NCI-H748 (cell line): ENCODE measurements around the gene HAUS1.
A peak's percentile ranks its signal among the peaks of the same experiment; 100 is the strongest.
"Not testable (repeated sequence)": the region's sequence is repeated elsewhere in the genome, so short reads cannot be mapped to it uniquely, and the experiment has no call there.

Experiments
- DNase-seq: peaks from one replicate; lab custom pipeline; 2025; ENCODE audit not compliant: unreplicated experiment; lab: John Stamatoyannopoulos, UW

HAUS1 gene

DNA sequence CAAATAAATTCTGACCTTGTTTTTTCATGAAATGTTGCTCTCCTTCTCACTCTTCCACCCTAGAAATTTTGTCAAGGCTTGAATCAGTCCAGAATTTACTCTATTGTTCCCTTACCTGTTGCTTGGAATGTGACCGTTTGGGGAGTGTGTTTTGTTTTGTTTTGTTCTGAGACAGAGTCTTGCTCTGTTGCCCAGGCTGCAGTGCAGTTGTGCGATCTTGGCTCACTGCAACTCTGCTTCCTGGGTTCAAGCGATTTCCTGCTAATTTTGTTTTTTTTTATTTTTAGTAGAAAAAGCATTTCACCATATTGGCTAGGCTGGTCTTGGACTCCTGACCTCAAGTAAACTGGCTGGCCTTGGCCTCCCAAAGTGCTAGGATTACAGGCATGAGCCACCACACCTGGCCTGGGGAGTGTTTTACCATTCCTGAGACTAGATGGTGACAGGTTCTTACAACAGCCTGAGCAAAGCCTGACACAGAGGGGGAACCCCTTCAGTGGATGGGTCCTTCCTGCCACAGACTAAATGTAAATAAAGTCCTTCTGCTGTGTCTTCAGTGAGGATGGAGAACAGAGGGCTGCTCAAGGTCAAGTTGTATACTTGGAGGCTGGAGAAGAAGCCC, 52.0 kb downstream of the HAUS1 start:
- no peak for DNase-seq

GRCh38 chr18:46156843-46157242, 52.7 kb downstream of the HAUS1 start:
- DNase-seq, result no peak

GRCh38 chr18:46158499-46158898, 54.3 kb downstream of the HAUS1 start:
- DNase-seq, result no peak

DNA sequence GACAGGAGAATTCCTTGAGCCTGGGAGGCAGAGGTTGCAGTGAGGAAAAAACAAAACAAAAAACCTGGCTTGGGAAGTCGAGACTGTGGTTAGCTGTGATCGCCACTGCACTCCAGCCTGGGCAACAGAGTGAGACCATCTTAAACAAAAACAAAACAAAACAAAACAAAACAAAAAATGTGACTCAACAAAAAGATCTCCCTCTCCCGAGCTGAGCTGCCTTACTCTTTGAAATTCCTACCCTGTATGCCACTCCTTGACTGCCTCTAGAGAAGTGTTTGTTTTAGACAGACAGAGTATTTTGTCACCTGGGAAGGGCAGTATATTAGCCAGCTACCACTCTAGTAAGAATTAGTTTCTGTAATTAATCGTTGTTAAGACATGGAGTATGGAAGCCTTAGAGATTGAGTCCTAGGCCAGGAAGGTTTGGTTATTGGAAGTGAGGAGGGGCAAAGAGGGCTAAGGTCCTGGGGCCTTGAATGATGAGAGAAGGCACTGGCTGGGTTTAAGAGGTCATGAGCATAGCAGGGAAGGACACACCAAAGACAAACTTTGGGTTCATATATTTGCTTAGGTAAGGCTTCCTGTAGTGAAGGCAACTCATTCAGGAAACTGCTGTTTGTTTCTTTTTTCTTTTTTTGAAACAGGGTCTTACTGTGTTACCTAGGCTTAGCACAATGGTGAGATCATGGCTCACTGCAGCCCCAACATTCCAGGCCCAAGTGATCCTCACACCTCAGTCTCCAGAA, 56.0 kb downstream of the HAUS1 start:
- no peak for DNase-seq

DNA sequence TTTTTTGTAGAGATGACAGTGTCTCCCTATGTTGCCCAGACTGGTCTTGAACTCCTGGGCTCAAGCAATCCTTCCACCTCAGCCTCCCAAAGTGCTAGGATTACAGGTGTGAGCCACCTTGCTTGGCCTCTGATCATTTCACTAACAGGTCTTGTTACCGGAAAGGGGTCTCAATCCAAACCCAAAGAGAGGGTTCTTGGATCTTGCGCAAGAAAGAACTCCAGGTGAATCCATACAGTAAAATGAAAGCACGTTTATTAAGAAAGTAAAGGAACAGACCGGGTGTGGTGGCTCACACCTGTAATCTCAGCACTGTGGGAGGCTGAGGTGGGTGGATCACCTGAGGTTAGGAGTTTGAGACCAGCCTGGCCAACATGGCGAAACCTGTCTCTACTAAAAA, 56.7 kb downstream of the HAUS1 start:
- DNase-seq, result not testable (repeated sequence)

DNA sequence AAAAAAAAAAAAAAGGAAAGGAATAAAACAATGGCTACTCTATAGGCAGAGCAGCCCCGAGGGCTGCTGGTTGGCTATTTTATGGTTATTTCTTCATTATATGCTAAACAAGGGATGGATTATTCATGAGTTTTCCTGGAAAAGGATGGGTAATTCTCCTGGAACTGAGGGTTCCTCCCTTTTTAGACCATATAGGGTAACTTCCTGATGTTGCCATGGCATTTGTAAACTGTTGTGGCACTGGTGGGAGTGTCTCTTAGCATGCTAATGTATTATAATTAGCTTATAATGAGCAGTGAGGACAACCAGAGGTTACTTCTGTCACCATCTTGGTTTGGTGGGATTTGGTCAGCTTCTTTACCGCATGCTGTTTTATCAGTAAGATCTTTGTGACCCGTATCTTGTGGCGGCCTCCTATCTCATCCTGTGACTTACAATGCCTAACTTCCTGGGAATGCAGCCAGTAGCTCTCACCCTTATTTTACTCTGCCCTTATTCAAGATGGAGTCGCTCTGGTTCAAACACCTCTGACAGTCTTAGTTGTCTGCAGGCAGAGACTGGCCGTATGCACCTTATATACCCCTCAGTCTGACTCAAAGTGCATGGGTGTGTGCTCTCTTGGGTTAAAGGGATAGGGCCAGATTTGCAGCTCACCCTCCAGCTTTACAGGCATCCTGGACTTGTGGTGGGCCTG, 57.7 kb downstream of the HAUS1 start:
- no peak for DNase-seq

DNA sequence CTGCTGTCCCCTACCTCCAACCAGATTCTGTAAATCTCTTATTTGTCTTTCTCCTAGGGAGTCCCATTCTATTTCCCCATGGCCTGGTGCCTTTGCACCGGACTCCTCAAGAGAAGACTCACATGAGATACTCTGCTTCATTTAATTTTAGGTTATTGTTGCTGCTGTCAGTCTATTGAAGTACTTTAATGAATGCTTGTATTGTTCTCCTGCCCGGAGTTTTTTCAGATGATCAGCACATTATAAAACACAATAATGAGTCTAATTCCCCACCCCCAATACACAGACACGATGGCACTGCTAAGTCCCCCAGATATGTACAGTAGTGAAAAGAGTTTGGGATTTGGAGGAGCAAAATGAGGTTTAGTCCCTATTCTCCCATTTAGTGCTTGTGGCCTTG, 58.9 kb downstream of the HAUS1 start:
- no peak for DNase-seq

- no peak for DNase-seq
These were observed 59.8 kb downstream of the HAUS1 start for GRCh38 chr18:46163941-46164499.

DNA sequence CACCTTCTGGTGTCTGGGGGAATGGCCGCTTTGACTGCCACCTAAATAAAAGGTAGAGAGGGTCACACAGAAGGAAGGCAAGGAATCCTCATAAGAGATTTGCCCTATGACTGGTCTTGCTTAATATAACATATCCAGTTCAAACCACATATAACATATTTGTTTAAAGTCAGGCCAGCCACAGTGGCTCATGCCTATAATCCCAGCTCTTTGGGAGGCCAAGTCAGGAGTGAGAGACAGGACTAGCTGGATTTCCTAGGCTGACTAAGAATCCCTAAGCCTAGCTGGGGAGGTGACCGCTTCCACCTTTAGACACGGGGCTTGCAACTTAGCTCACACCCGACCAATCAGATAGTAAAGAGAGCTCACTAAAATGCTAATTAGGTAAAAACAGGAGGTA, 60.3 kb downstream of the HAUS1 start:
- not testable (repeated sequence) for DNase-seq

DNA sequence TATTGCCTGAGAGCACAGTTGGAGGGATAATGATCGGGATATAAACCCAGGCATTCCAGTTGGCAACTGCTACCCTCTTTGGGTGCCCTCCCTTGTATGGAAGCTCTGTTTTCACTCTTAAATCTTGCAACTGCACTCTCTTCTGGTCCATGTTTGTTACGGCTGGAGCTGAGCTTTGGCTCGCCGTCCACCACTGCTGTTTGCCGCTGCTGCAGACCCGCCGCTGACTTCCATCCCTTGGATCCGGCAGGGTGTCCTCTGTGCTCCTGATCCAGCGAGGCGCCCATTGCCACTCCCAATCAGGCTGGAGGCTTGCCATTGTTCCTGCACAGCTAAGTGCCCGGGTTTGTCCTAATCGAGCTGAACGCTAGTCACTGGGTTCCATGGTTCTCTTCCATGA, 60.7 kb downstream of the HAUS1 start:
- no peak for DNase-seq

GRCh38 chr18:46166261-46166970, 62.2 kb downstream of the HAUS1 start:
- no peak for DNase-seq

GRCh38 chr18:46167971-46168370, 63.8 kb downstream of the HAUS1 start:
- DNase-seq, result no peak

GRCh38 chr18:46169464-46169941, 65.3 kb downstream of the HAUS1 start:
- DNase-seq, result no peak

GRCh38 chr18:46171331-46171730, 67.1 kb downstream of the HAUS1 start:
- peak; percentile 43 for DNase-seq

DNA sequence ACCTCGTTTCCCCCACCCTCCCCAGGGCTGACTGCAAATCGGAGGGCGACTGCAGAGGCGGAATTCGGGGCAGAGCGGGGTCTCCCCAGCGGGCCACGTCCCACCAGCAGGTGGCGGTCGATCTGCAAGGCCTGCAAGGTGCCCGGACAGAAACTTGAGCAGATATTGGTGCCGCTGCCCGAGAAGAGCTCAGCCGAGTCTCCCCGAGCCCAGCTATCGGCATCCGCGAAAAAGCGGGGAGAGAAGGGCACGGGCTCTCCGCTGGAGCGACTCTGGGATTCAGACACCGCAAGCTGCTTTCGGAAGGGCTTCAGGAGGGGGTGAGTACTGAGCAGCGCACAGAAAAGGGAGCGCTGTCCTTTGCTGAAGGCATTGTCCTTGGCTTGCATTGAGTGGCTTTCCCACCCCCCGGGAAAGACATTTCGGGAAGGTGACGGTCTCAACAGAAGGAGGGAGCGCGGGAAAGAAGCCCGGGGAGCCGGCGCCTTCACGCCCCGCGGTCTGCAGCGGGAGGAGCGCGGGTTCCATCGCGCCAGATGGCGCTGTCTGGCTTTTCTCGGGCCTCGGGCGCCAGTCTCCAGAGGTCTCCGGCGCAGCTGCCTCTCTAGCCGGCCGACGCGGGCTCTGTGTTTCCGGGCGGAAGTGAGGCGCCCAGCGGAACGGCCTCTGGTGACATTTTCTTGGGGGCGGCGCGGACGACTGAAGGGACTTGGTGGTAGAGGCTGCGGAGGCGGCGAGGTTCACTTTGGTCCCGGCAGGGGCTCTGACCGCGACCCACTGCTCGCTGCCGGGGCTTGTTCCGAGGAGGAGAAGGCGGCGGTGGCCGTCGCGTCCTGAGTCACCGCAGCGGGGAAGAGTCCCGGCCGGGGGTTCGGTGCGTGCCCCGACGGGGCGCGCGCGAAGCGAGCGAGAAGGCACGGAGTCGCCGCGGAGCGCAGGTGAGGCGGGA, 69.5 kb downstream of the HAUS1 start:
- DNase-seq, result peak; percentile 97

- DNase-seq, result peak; percentile 60
These were observed 70.3 kb downstream of the HAUS1 start for GRCh38 chr18:46174342-46175041.

GRCh38 chr18:46176001-46176400, 71.8 kb downstream of the HAUS1 start:
- DNase-seq, result no peak
